Neural cell (in vitro differentiated cells): ENCODE data around the gene HSF4.

Experiments
- TAF1 ChIP-seq: IDR thresholded peaks from 2 replicates; pipeline ENCODE4 v1.6.1; 2012; ENCODE audit warnings: low read depth
- TF ChIP-seq, protein P1 (sequence below): fragments of 450-650 bp; IDR thresholded peaks from 2 replicates; pipeline ENCODE4 v1.5.1; 2014; ENCODE audit warnings: antibody characterized with exemption, mild to moderate bottlenecking, moderate library complexity; ENCODE audit not compliant: poor library complexity, severe bottlenecking

DNA sequence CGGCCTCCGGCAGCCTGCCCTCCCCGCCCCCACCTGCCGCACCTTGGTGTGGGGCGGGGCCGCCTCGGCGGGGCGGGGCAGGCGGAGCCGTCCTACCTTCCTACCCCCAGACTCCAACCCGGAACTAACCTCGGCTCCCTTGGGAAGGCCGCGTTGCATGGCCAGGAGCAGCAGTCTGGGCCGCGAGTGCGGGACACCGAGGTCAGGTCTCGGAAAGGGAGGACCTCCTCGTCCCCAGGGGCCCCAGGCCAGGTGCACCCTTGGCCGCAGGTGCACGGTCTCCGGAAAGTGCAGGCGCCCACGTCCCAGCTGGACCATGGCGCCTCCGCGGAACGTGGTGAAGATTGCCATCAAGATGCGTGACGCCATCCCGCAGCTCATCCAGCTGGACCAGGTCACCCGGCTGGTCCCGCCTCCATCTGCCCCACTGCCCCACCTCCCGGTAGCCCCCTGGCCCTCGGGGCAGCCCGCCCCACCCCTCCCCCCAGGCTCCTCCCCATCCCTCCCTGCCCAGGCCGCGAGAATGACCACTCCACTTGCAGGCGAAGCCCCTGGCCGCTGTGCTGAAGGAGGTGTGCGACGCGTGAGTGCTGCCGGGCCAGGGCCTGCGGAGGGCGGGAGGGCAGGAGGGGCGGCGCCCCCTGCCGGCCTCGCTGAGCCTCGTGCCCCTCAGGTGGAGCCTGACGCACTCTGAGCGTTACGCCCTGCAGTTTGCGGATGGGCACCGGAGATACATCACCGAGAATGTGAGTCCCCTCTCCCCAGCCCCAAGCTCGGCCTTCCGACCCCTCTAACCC lies 34.7 kb downstream of the HSF4 start, which contains the start of gene ELMO3:
- TF ChIP-seq, protein P1, sequence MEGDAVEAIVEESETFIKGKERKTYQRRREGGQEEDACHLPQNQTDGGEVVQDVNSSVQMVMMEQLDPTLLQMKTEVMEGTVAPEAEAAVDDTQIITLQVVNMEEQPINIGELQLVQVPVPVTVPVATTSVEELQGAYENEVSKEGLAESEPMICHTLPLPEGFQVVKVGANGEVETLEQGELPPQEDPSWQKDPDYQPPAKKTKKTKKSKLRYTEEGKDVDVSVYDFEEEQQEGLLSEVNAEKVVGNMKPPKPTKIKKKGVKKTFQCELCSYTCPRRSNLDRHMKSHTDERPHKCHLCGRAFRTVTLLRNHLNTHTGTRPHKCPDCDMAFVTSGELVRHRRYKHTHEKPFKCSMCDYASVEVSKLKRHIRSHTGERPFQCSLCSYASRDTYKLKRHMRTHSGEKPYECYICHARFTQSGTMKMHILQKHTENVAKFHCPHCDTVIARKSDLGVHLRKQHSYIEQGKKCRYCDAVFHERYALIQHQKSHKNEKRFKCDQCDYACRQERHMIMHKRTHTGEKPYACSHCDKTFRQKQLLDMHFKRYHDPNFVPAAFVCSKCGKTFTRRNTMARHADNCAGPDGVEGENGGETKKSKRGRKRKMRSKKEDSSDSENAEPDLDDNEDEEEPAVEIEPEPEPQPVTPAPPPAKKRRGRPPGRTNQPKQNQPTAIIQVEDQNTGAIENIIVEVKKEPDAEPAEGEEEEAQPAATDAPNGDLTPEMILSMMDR: no peak
- TF ChIP-seq TAF1: no peak
